Measurements from ENCODE around the gene LINGO1. TPM values are rescaled to one million over a fixed set of nuclear protein-coding genes. Genes with fewer than 3 reads are reported as not detected.

The LINGO1 gene
- total and polyA plus RNA-seq, 2 donors (not counting 1 experiment from before 2014, with no cell fraction given), result 0.05 TPM; not detected in 1

- H3K4me3 ChIP-seq (replicated peaks in 1 of 4; ENCODE audit: control extremely low read depth in 1 of 4, insufficient read depth in 1 of 4, low read depth in 3 of 4, low read length in 4 of 4), result no peak overlapping the region
- H3K27ac ChIP-seq (ENCODE audit: insufficient read depth, low read length), result no peak overlapping the region
- TF ChIP-seq CTCF (conservative IDR thresholded peaks at IDR 0.05 in 1 of 2, IDR thresholded peaks at IDR 0.05 in 1 of 2; ENCODE audit: low read depth in 1 of 2, low read length in 2 of 2) (no peak), EZH2 (IDR thresholded peaks at IDR 0.05; ENCODE audit: low read length, missing control alignments) (no peak)
- H2AFZ ChIP-seq (ENCODE audit: low read length), result no peak overlapping the region
- no peaks in the 10 kb centered on the region for H3K27me3 ChIP-seq (ENCODE audit: control insufficient read depth, insufficient read depth, low read length)
- H3K9ac ChIP-seq (ENCODE audit: insufficient read depth, low read length), result no peak overlapping the region
- H3K4me1 ChIP-seq (ENCODE audit: control insufficient read depth, extremely low read depth, insufficient read depth, low read length), result peaks cover 3% of the 10 kb centered on the region
- H3K9me3 ChIP-seq (ENCODE audit: control insufficient read depth, insufficient read depth, low read depth, low read length), result no peaks in the 10 kb centered on the region
- H4K20me1 ChIP-seq (ENCODE audit: control insufficient read depth, extremely low read depth, insufficient read depth, low read length), result no peaks in the 10 kb centered on the region
- H3K79me2 ChIP-seq (ENCODE audit: control insufficient read depth, insufficient read depth, low read length), result no peaks in the 10 kb centered on the region
- H3K36me3 ChIP-seq (ENCODE audit: control insufficient read depth, insufficient read depth, low read length), result no peaks in the 10 kb centered on the region
- H3K4me2 ChIP-seq (ENCODE audit: extremely low read depth, insufficient read depth, low read length), result no peak overlapping the region
- no peak for DNase-seq (ENCODE audit: low read depth in 2 of 2)
These were observed 22.0 kb downstream of the LINGO1 start for GRCh38 chr15:77610731-77611130.

- Histone ChIP-seq H3K79me2 (ENCODE audit: control insufficient read depth, insufficient read depth, low read length) (no peaks in the 10 kb centered on the region), H2AFZ (ENCODE audit: low read length) (no peak overlapping the region), H3K9ac (ENCODE audit: insufficient read depth, low read length) (no peak overlapping the region), H3K4me3 (replicated peaks in 1 of 4; ENCODE audit: control extremely low read depth in 1 of 4, insufficient read depth in 1 of 4, low read depth in 3 of 4, low read length in 4 of 4) (no peak overlapping the region), H3K4me1 (ENCODE audit: control insufficient read depth, extremely low read depth, insufficient read depth, low read length) (peaks cover 3% of the 10 kb centered on the region), H4K20me1 (ENCODE audit: control insufficient read depth, extremely low read depth, insufficient read depth, low read length) (no peaks in the 10 kb centered on the region), H3K27ac (ENCODE audit: insufficient read depth, low read length) (no peak overlapping the region), H3K4me2 (ENCODE audit: extremely low read depth, insufficient read depth, low read length) (no peak overlapping the region), H3K27me3 (ENCODE audit: control insufficient read depth, insufficient read depth, low read length) (peaks cover 3% of the 10 kb centered on the region), H3K36me3 (ENCODE audit: control insufficient read depth, insufficient read depth, low read length) (no peaks in the 10 kb centered on the region), H3K9me3 (ENCODE audit: control insufficient read depth, insufficient read depth, low read depth, low read length) (no peaks in the 10 kb centered on the region)
- DNase-seq (ENCODE audit: low read depth in 2 of 2), result no peak
- TF ChIP-seq EZH2 (IDR thresholded peaks at IDR 0.05; ENCODE audit: low read length, missing control alignments) (no peak), CTCF (conservative IDR thresholded peaks at IDR 0.05 in 1 of 2, IDR thresholded peaks at IDR 0.05 in 1 of 2; ENCODE audit: low read depth in 1 of 2, low read length in 2 of 2) (no peak)
These were observed 23.2 kb downstream of the LINGO1 start for GRCh38 chr15:77609558-77609957.

- peaks cover 3% of the 10 kb centered on the region for H3K4me1 ChIP-seq (ENCODE audit: control insufficient read depth, extremely low read depth, insufficient read depth, low read length)
- no peak for TF ChIP-seq CTCF (conservative IDR thresholded peaks at IDR 0.05 in 1 of 2, IDR thresholded peaks at IDR 0.05 in 1 of 2; ENCODE audit: low read depth in 1 of 2, low read length in 2 of 2)
- TF ChIP-seq EZH2 (IDR thresholded peaks at IDR 0.05; ENCODE audit: low read length, missing control alignments), result no peak
- no peak overlapping the region for H3K9ac ChIP-seq (ENCODE audit: insufficient read depth, low read length)
- H4K20me1 ChIP-seq (ENCODE audit: control insufficient read depth, extremely low read depth, insufficient read depth, low read length), result no peaks in the 10 kb centered on the region
- H3K4me3 ChIP-seq (replicated peaks in 1 of 4; ENCODE audit: control extremely low read depth in 1 of 4, insufficient read depth in 1 of 4, low read depth in 3 of 4, low read length in 4 of 4), result no peak overlapping the region
- no peak overlapping the region for H3K4me2 ChIP-seq (ENCODE audit: extremely low read depth, insufficient read depth, low read length)
- DNase-seq (ENCODE audit: low read depth in 2 of 2), result no peak
- H3K27me3 ChIP-seq (ENCODE audit: control insufficient read depth, insufficient read depth, low read length), result peaks cover 3% of the 10 kb centered on the region
- H3K36me3 ChIP-seq (ENCODE audit: control insufficient read depth, insufficient read depth, low read length), result no peaks in the 10 kb centered on the region
- no peak overlapping the region for H3K27ac ChIP-seq (ENCODE audit: insufficient read depth, low read length)
- no peaks in the 10 kb centered on the region for H3K79me2 ChIP-seq (ENCODE audit: control insufficient read depth, insufficient read depth, low read length)
- H2AFZ ChIP-seq (ENCODE audit: low read length), result no peak overlapping the region
- H3K9me3 ChIP-seq (ENCODE audit: control insufficient read depth, insufficient read depth, low read depth, low read length), result no peaks in the 10 kb centered on the region
These were observed 23.9 kb downstream of the LINGO1 start for GRCh38 chr15:77608774-77609173.

All from fibroblast of lung (primary cell).